ENCODE data around the gene SCAANT1. TPM values are rescaled to one million over a fixed set of nuclear protein-coding genes. Genes with fewer than 3 reads are reported as not detected.

SCAANT1 gene
- total RNA-seq, 2 donors from 2014 or later = not detected

DNA sequence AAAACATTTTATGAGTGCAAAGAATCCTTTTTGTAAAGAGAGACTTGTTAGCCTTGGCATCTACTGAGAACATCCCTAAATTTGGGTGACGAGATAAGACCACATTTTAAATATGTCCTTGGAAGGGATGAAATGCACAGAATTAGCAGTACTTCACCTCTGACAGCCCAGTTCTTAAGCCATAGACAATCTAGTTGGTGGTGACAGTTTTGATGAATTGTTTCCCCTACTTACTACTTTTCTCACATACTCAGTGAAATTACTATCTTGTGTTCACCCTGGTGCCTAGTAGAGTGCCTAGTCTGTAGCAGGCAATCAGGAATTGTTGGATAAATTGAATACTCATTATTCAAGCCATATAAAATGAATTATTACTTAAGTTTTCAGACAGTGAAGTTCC, 3.4 kb downstream of the SCAANT1 start:
- TF ChIP-seq CTCF (IDR thresholded peaks at IDR 0.05) = no peak
- no peak for DNase-seq
- no peaks in the 10 kb centered on the region for H3K9me3 ChIP-seq
- H3K36me3 ChIP-seq = no peaks in the 10 kb centered on the region
- intact Hi-C loops (cut with DNase I) = loop anchor here (5.0 kb wide), 1 partner anchor 41 kb away; no protein-coding TSS in a partner anchor
- no peak overlapping the region for H3K27ac ChIP-seq
- H3K9ac ChIP-seq (ENCODE audit: low read depth in 2 of 2, low read length in 2 of 2) = no peak overlapping the region
- no peak overlapping the region for H3K4me3 ChIP-seq
- H3K4me1 ChIP-seq = no peaks in the 10 kb centered on the region
- H3K27me3 ChIP-seq = no peaks in the 10 kb centered on the region

GRCh38 chr3:63908081-63908736, 4.0 kb downstream of the SCAANT1 start:
- H3K4me3 ChIP-seq = no peak overlapping the region
- no peak for TF ChIP-seq CTCF (IDR thresholded peaks at IDR 0.05)
- intact Hi-C loops (cut with DNase I) = loop anchor here (5.0 kb wide), 1 partner anchor 41 kb away; no protein-coding TSS in a partner anchor
- H3K9ac ChIP-seq (ENCODE audit: low read depth in 2 of 2, low read length in 2 of 2) = no peak overlapping the region
- no peaks in the 10 kb centered on the region for H3K27me3 ChIP-seq
- H3K27ac ChIP-seq = no peak overlapping the region
- H3K36me3 ChIP-seq = no peaks in the 10 kb centered on the region
- no peaks in the 10 kb centered on the region for H3K4me1 ChIP-seq
- no peak for DNase-seq
- no peaks in the 10 kb centered on the region for H3K9me3 ChIP-seq

GRCh38 chr3:63905731-63906620, 6.2 kb downstream of the SCAANT1 start:
- H3K27ac ChIP-seq = no peak overlapping the region
- no peak overlapping the region for H3K4me3 ChIP-seq
- H3K27me3 ChIP-seq = no peaks in the 10 kb centered on the region
- no peaks in the 10 kb centered on the region for H3K9me3 ChIP-seq
- no peak for DNase-seq
- no peaks in the 10 kb centered on the region for H3K36me3 ChIP-seq
- TF ChIP-seq CTCF (IDR thresholded peaks at IDR 0.05) = no peak
- no peak overlapping the region for H3K9ac ChIP-seq (ENCODE audit: low read depth in 2 of 2, low read length in 2 of 2)
- H3K4me1 ChIP-seq = no peaks in the 10 kb centered on the region
- intact Hi-C loops (cut with DNase I) = loop anchor here (5.0 kb wide), 1 partner anchor 39 kb away; no protein-coding TSS in a partner anchor

- Histone ChIP-seq H3K27ac (no peak overlapping the region), H3K4me1 (no peaks in the 10 kb centered on the region), H3K9me3 (no peaks in the 10 kb centered on the region), H3K9ac (ENCODE audit: low read depth in 2 of 2, low read length in 2 of 2) (no peak overlapping the region), H3K36me3 (no peaks in the 10 kb centered on the region), H3K27me3 (no peaks in the 10 kb centered on the region), H3K4me3 (no peak overlapping the region)
- TF ChIP-seq CTCF (IDR thresholded peaks at IDR 0.05) = no peak
- no peak for DNase-seq
- intact Hi-C loops (cut with DNase I) = no loop called here
Measured at GRCh38 chr3:63900459-63900858, 11.7 kb downstream of the SCAANT1 start.

DNA sequence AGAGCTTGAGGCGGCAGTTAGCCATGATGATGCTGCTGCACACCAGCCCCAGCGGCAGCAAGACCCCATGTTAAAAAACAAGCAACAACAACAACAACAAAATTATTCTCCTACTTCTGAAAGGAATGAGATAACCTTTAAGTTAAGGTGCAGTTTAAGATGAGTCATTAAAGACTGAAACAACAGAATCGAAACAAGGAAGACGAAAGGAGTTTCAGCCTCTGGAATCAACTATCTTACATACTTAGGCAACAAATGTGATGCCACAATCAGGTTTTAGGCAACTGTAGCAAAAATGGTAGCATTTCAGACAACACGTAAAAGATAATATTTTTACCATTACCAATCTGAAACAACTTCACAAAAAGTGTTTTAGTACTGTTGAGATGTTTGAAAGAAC, 12.2 kb downstream of the SCAANT1 start:
- intact Hi-C loops (cut with DNase I) = no loop called here
- DNase-seq = no peak
- H3K9me3 ChIP-seq = no peaks in the 10 kb centered on the region
- no peak overlapping the region for H3K27ac ChIP-seq
- no peaks in the 10 kb centered on the region for H3K4me1 ChIP-seq
- H3K27me3 ChIP-seq = no peaks in the 10 kb centered on the region
- H3K9ac ChIP-seq (ENCODE audit: low read depth in 2 of 2, low read length in 2 of 2) = no peak overlapping the region
- H3K36me3 ChIP-seq = no peaks in the 10 kb centered on the region
- H3K4me3 ChIP-seq = no peak overlapping the region
- TF ChIP-seq CTCF (IDR thresholded peaks at IDR 0.05) = no peak
